Thoracic aorta (tissue), 2 donors: ENCODE data around the gene SS18. TPM values are rescaled to one million over a fixed set of nuclear protein-coding genes. Genes with fewer than 3 reads are reported as not detected.

Experiments
- ATAC-seq: fragments of 150-250 bp; one replicate; pipeline ENCODE4 v1.8.0; 2017; ENCODE audit warnings: low read depth; ENCODE audit not compliant: insufficient number of reproducible peaks, low FRiP score
- DNase-seq: peaks from one replicate; pipeline ENCODE4 v3.0.0-alpha.2; 2020; ENCODE audit warnings: low spot score
- H3K27ac ChIP-seq, 2 donors: fragments of 200-600 bp; sonication (generic); 1 replicate in 1 of 2; 2 replicates in 1 of 2; pipeline ENCODE4 v1.5.1; 2016; ENCODE audit warnings: mild to moderate bottlenecking in 2 of 2, moderate library complexity in 2 of 2
- H3K27me3 ChIP-seq: fragments of 200-600 bp; sonication (generic); replicated peaks from 2 replicates; pipeline ENCODE4 v1.6.0; 2016; ENCODE audit warnings: mild to moderate bottlenecking; ENCODE audit not compliant: insufficient read depth
- H3K36me3 ChIP-seq: fragments of 200-600 bp; sonication (generic); one replicate; pipeline ENCODE4 v1.5.1; 2016
- H3K4me1 ChIP-seq, 2 donors: fragments of 200-600 bp; sonication (generic); 1 replicate in 1 of 2; 2 replicates in 1 of 2; pipeline versions ENCODE4 v1.5.1 to v1.6.0; 2016; ENCODE audit warnings: low read depth in 2 of 2, mild to moderate bottlenecking in 1 of 2; ENCODE audit not compliant: control insufficient read depth in 1 of 2
- H3K4me3 ChIP-seq: fragments of 200-600 bp; sonication (generic); 2 replicates; pipeline ENCODE4 v1.5.1; 2016; ENCODE audit warnings: mild to moderate bottlenecking
- H3K9me3 ChIP-seq: fragments of 200-600 bp; sonication (generic); 2 replicates; pipeline ENCODE4 v1.5.1; 2016
- CTCF ChIP-seq: fragments of 200-600 bp; sonication (generic); IDR thresholded peaks from one replicate; pipeline ENCODE4 v1.5.1; 2019; ENCODE audit warnings: antibody characterized with exemption
- total RNA-seq, 2 donors: library from RNA; depleted of rRNA; stranded (reverse); fragments of >200 nt; gene quantifications; one replicate each; pipeline versions ENCODE4 v1.1.0 to v1.2.3, GENCODE V29; 2016

SS18 gene
- total RNA-seq, 2 donors from 2014 or later: 85.0 to 118 TPM

GRCh38 chr18:26086959-26087358, 3.5 kb downstream of the SS18 start:
- Histone ChIP-seq H3K9me3 (no peaks in the 10 kb centered on the region), H3K27ac (no peak overlapping the region), H3K4me3 (no peak overlapping the region), H3K4me1 (peaks cover 17 to 19% of the 10 kb centered on the region in 2 donors), H3K27me3 (no peaks in the 10 kb centered on the region), H3K36me3 (no peaks in the 10 kb centered on the region)
- TF ChIP-seq CTCF: no peak
- no peak for ATAC-seq
- DNase-seq: no peak

- no peak for ATAC-seq
- H3K27me3 ChIP-seq: no peaks in the 10 kb centered on the region
These were observed 5.4 kb downstream of the SS18 start for GRCh38 chr18:26085056-26085455.

GRCh38 chr18:26083099-26083498, 7.3 kb downstream of the SS18 start:
- Histone ChIP-seq H3K4me1 (peaks cover 6 to 7% of the 10 kb centered on the region in 2 donors), H3K4me3 (no peak overlapping the region), H3K9me3 (no peaks in the 10 kb centered on the region), H3K36me3 (no peaks in the 10 kb centered on the region), H3K27me3 (no peaks in the 10 kb centered on the region), H3K27ac (no peak overlapping the region)
- no peak for DNase-seq
- no peak for ATAC-seq
- TF ChIP-seq CTCF: no peak

More at GRCh38 chr18:26085056-26085455, 5.4 kb downstream of the SS18 start:
- Histone ChIP-seq H3K36me3 (no peaks in the 10 kb centered on the region), H3K27ac (no peak overlapping the region), H3K4me3 (no peak overlapping the region), H3K4me1 (peaks cover 17 to 19% of the 10 kb centered on the region in 2 donors), H3K9me3 (no peaks in the 10 kb centered on the region)
- TF ChIP-seq CTCF: no peak
- no peak for DNase-seq

- Histone ChIP-seq H3K27me3 (no peaks in the 10 kb centered on the region), H3K27ac (no peak overlapping the region), H3K4me1 (peaks cover under 1% of the 10 kb centered on the region in 2 donors), H3K4me3 (no peak overlapping the region), H3K36me3 (peaks cover 3% of the 10 kb centered on the region), H3K9me3 (no peaks in the 10 kb centered on the region)
- ATAC-seq (no peak), DNase-seq (no peak)
- TF ChIP-seq CTCF: no peak
These were observed 7.9 kb downstream of the SS18 start for GRCh38 chr18:26082475-26082874.

- H3K9me3 ChIP-seq: peaks cover 14% of the 10 kb centered on the region
- H3K4me1 ChIP-seq: peaks cover 0 to 4% of the 10 kb centered on the region in 2 donors
- ATAC-seq (no peak), DNase-seq (no peak)
- no peaks in the 10 kb centered on the region for H3K27me3 ChIP-seq
- no peak for TF ChIP-seq CTCF
- H3K36me3 ChIP-seq: peaks cover 21% of the 10 kb centered on the region
- no peak overlapping the region for H3K4me3 ChIP-seq
- no peak overlapping the region for H3K27ac ChIP-seq
These were observed 16.2 kb downstream of the SS18 start for GRCh38 chr18:26074246-26074645.
